ENCODE data around the gene MFF. TPM values are rescaled to one million over a fixed set of nuclear protein-coding genes. Genes with fewer than 3 reads are reported as not detected.

MFF gene
- total RNA-seq, 1 donor from 2014 or later, result 53.0 TPM

DNA sequence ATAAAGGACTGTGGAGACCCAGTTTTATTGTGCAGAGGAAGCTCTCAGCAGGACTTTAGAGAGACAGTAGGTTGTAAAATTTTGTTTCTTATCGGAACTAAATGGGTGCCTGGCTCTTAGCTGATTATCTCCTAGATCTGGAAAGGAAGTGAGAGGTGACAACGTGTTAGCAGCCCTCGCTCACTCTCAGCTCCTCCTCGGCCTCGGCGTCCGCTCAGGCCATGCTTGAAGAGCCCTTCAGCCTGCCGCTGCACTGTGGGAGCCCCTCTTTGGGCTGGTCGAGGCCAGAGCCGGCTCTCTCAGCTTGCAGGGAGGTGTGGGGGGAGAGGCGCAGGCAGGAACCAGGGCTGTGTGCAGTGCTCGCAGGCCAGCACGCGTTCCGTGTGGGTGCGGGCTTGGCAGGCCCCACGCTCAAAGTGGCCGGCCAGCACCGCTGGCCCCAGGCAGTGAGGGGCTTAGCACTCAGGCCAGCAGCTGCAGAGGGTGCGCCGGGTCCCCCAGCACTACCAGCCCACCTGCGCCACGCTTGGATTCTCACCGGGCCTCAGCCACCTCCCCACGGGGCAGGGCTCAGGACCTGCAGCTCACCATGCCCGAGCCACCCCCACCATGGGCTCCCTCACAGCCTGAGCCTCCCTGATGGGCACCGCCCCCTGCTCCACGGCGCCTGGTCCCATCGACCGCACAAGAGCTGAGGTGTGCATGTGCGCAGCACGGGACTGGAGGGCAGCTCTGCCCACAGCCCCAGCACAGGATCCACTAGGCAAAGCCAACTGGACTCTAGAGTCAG, 4.6 kb upstream of the MFF start:
- H3K4me1 ChIP-seq, result peaks cover 8% of the 10 kb centered on the region
- no peaks in the 10 kb centered on the region for H3K36me3 ChIP-seq
- intact Hi-C loops (cut with DNase I), result no loop called here
- H3K9me3 ChIP-seq, result no peaks in the 10 kb centered on the region
- H3K4me3 ChIP-seq, result no peak overlapping the region
- no peaks in the 10 kb centered on the region for H3K27me3 ChIP-seq (ENCODE audit: low read depth)
- DNase-seq, result no peak
- no peak overlapping the region for H3K27ac ChIP-seq
- ATAC-seq, result no peak
- TF ChIP-seq, protein P1, sequence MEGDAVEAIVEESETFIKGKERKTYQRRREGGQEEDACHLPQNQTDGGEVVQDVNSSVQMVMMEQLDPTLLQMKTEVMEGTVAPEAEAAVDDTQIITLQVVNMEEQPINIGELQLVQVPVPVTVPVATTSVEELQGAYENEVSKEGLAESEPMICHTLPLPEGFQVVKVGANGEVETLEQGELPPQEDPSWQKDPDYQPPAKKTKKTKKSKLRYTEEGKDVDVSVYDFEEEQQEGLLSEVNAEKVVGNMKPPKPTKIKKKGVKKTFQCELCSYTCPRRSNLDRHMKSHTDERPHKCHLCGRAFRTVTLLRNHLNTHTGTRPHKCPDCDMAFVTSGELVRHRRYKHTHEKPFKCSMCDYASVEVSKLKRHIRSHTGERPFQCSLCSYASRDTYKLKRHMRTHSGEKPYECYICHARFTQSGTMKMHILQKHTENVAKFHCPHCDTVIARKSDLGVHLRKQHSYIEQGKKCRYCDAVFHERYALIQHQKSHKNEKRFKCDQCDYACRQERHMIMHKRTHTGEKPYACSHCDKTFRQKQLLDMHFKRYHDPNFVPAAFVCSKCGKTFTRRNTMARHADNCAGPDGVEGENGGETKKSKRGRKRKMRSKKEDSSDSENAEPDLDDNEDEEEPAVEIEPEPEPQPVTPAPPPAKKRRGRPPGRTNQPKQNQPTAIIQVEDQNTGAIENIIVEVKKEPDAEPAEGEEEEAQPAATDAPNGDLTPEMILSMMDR (IDR thresholded peaks at IDR 0.05), result no peak

DNA sequence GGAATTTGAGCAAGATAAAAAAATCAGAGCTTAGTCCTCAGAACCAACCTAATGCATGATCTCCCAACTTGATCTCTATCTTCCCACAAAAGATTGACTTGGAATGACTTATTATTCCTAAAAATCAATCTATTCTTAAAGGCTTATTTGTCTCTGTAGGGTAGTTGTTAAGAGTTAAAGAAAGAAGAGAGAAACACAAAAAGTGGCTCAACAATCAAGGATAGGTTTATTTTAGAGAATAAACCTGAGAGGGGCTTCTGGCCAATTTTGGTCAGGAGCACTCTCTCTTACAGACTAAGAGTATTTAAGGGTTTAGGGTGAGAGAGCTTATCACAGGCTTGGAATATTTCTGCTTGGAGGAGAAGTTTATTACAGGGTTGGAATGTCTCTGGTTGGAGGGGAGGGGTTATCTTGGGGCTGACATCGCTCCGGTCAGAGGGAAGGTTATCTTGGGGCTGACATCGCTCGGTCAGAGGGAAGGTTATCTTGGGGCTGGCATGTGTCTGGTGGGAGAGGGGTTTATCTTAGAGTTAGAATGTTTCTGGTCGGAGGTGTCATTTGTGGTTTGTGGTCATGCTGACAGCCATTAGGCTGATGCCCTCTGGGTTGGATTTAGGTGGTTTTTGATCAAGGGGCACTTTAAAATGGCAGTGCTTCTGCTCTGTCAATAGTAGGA, 2.4 kb upstream of the MFF start:
- H3K27me3 ChIP-seq (ENCODE audit: low read depth), result no peaks in the 10 kb centered on the region
- DNase-seq, result no peak
- TF ChIP-seq, protein P1 (IDR thresholded peaks at IDR 0.05), result no peak
- ATAC-seq, result no peak
- intact Hi-C loops (cut with DNase I), result no loop called here
- no peaks in the 10 kb centered on the region for H3K36me3 ChIP-seq
- H3K27ac ChIP-seq, result no peak overlapping the region
- no peaks in the 10 kb centered on the region for H3K9me3 ChIP-seq
- no peak overlapping the region for H3K4me3 ChIP-seq
- H3K4me1 ChIP-seq, result peaks cover 26% of the 10 kb centered on the region

DNA sequence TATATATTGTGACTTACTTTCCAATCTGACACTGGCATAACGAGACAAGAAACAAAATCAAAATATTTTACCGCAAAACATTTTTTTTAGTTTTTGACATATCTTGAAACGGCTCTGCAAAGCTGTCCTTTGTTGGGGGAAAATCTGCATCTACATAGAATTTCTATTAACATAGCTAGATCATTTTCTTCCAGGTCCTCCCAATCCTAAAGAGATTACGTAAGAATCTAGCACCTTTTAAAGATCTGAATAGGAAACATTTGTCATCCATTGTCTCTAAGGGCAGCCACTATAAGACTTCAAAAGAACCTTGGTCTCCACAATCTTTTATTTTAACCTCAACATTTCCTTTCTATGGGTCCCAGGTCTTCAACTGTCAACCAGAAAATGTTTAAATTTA, 1.2 kb upstream of the MFF start:
- Histone ChIP-seq H3K4me3 (no peak overlapping the region), H3K27ac (no peak overlapping the region), H3K9me3 (no peaks in the 10 kb centered on the region), H3K4me1 (peaks cover 30% of the 10 kb centered on the region), H3K36me3 (peaks cover 3% of the 10 kb centered on the region), H3K27me3 (ENCODE audit: low read depth) (no peaks in the 10 kb centered on the region)
- no peak for DNase-seq
- intact Hi-C loops (cut with DNase I), result no loop called here
- TF ChIP-seq, protein P1 (IDR thresholded peaks at IDR 0.05), result no peak
- no peak for ATAC-seq

DNA sequence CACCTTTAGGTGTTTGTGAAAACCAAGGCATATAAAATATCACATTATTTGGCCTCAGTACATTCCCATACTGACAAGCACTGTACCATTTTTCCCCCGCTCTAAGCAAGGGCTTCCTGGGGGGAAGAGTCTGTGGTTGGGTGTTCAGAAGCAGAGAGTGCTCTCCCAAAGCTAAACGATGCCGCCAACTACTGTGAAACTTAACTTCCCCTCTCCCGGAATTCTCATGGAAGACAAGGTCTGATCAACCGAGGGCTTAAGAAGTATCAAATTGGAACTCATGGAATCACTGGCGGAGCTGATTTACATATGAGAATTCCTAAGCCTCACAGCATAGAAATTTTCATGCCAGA, 433 bp upstream of the MFF start:
- ATAC-seq, result peak; percentile 9 to 42
- intact Hi-C loops (cut with DNase I), result no loop called here
- peak overlapping the region; percentile 91 for H3K27ac ChIP-seq
- TF ChIP-seq, protein P1 (IDR thresholded peaks at IDR 0.05), result no peak
- H3K27me3 ChIP-seq (ENCODE audit: low read depth), result no peaks in the 10 kb centered on the region
- DNase-seq, result no peak
- no peaks in the 10 kb centered on the region for H3K9me3 ChIP-seq
- H3K4me3 ChIP-seq, result peak overlapping the region; percentile 91
- H3K36me3 ChIP-seq, result peaks cover 5% of the 10 kb centered on the region
- H3K4me1 ChIP-seq, result peaks cover 30% of the 10 kb centered on the region

DNA sequence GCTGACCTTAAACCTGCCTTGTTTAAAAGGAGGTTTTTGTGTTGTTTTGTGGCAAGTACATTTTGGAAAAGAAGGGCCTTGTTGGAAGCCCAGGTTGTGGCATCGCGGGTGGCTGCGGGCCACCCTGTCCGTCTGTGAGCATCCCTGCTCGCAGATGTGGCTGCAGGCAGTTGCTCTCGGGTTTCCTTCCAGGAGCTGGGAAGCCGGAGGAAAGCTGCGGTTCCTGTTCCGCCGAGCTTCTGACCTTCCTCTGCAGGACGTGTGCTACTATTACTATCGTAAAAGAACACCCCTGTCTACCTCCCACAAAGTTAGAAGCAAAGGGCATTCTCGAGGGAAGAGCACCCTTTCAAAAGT, 766 bp downstream of the MFF start:
- Histone ChIP-seq H3K27me3 (ENCODE audit: low read depth) (no peaks in the 10 kb centered on the region), H3K36me3 (peaks cover 14% of the 10 kb centered on the region), H3K9me3 (no peaks in the 10 kb centered on the region), H3K4me3 (peak overlapping the region; percentile 91), H3K4me1 (peaks cover 30% of the 10 kb centered on the region), H3K27ac (peak overlapping the region; percentile 91)
- TF ChIP-seq, protein P1 (IDR thresholded peaks at IDR 0.05), result no peak
- intact Hi-C loops (cut with DNase I), result no loop called here
- DNase-seq, result peak; percentile 53
- ATAC-seq, result peak; percentile 25 to 53
